ENCODE results near the gene DNAJC13.
"Not testable (repeated sequence)": the region's sequence is repeated elsewhere in the genome, so short reads cannot be mapped to it uniquely, and the experiment has no call there.

Gene DNAJC13

DNA sequence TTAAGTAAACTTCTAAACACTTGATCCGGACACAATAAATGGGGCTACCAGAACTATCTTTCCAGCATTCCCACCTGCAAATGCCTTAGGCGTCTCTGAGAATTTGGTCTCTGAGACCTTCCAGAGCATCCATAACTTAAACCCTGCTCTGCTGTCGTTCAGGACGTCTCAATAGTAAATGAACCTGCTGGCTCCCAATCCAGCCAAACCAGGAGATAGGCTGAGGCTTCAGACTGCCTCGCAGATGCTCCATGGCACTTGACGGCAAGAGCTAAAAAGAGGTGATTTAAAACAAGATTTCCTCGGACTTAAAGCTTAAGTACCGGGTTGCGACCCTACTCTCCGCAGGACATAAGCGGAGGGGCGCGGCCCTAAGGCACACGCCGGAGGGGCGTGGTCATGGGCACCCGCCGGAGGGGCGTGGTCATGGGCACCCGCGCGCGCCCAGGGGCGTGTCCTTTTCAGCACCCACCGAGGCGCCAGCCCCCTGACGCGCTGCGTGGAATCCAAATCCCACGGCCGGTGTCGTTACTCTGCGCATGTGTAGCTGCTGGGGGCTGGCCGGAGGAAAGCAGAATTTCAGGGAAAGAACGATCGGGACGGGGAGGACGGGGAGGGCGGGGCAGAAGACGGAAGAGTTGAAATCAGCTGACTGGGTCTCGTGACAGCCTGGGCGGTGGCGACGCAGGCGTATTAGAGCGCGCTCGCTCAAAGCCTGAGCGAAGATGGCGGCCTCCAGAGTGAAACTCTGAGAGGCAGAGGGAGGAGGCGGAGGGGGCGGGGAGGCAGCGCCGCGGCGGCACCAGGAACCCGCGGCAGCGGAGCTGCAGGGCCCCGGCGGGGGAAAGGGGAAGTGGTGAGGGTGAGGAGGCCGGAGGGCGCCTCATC lies at the start of gene DNAJC13:
Gene DNAJC13, plus strand, starts transcription at position 696 of the 888 bp plus-strand sequence. CDS start 17,049 bp downstream, outside the sequence.
- no peaks in the 10 kb centered on the region for H3K27me3 ChIP-seq (ENCODE audit: insufficient read depth, low read length, poor library complexity)
- H3K9ac ChIP-seq (ENCODE audit: low read depth, low read length): peak within 1 kb of the TSS; percentile 80
- peak; percentile 94 for DNase-seq
- peaks cover 11% of the 10 kb centered on the region; the same call in 1 of the 2 replicates for H3K36me3 ChIP-seq (ENCODE audit: insufficient read depth, low read length)
- peak within 1 kb of the TSS; percentile 71 to 92 for H3K4me3 ChIP-seq (ENCODE audit: low read depth in 1 of 2, low read length in 2 of 2)
- no peaks in the 10 kb centered on the region for H3K9me3 ChIP-seq (ENCODE audit: insufficient read depth, low read length, severe bottlenecking)
- peak within 1 kb of the TSS; percentile 79 for H3K4me2 ChIP-seq (ENCODE audit: insufficient read depth, low read length)
- TF ChIP-seq, protein P1, sequence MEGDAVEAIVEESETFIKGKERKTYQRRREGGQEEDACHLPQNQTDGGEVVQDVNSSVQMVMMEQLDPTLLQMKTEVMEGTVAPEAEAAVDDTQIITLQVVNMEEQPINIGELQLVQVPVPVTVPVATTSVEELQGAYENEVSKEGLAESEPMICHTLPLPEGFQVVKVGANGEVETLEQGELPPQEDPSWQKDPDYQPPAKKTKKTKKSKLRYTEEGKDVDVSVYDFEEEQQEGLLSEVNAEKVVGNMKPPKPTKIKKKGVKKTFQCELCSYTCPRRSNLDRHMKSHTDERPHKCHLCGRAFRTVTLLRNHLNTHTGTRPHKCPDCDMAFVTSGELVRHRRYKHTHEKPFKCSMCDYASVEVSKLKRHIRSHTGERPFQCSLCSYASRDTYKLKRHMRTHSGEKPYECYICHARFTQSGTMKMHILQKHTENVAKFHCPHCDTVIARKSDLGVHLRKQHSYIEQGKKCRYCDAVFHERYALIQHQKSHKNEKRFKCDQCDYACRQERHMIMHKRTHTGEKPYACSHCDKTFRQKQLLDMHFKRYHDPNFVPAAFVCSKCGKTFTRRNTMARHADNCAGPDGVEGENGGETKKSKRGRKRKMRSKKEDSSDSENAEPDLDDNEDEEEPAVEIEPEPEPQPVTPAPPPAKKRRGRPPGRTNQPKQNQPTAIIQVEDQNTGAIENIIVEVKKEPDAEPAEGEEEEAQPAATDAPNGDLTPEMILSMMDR (IDR thresholded peaks at IDR 0.05; ENCODE audit: borderline replicate concordance, extremely low read depth, low read length, poor library complexity, severe bottlenecking): no peak
- TF ChIP-seq EZH2 (IDR thresholded peaks at IDR 0.05; ENCODE audit: borderline replicate concordance, low read depth, low read length, severe bottlenecking): no peak
- H3K4me1 ChIP-seq (ENCODE audit: insufficient read depth, low read length): peaks cover 28% of the 10 kb centered on the region
- H3K79me2 ChIP-seq (ENCODE audit: insufficient read depth, low read length): peaks cover 45% of the 10 kb centered on the region
- ATAC-seq (ENCODE audit: insufficient read depth, low read depth): peak; percentile 91
- no peaks in the 10 kb centered on the region for H4K20me1 ChIP-seq (ENCODE audit: insufficient read depth, low read length)
- H3K27ac ChIP-seq (ENCODE audit: low read length): peak within 1 kb of the TSS; percentile 78
- peak within 1 kb of the TSS; percentile 99 for H2AFZ ChIP-seq (ENCODE audit: low read depth, low read length)

DNA sequence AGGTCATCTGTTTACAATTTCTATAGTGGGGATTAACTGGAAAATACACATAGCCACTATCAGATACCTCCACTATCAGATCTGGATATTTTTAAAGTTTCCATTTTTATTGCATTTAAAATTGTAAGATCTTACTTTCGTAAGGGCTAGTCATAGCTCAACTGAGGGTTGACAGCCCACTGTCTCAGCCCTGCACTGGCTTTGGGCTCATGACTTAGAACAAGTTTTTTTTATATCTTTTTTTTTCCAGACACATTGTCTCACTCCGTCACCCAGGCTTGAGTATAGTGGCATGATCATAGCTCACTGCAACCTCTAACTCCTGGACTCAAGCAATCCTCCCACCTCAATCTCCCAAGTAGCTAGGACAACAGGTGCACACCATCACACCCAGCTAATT lies 48.8 kb upstream of the DNAJC13 start:
- TF ChIP-seq, protein P1 (IDR thresholded peaks at IDR 0.05; ENCODE audit: borderline replicate concordance, extremely low read depth, low read length, poor library complexity, severe bottlenecking): no peak
- TF ChIP-seq EZH2 (IDR thresholded peaks at IDR 0.05; ENCODE audit: borderline replicate concordance, low read depth, low read length, severe bottlenecking): no peak

GRCh38 chr3:132368962-132369361 lies 48.3 kb upstream of the DNAJC13 start:
- no peaks in the 10 kb centered on the region for H3K79me2 ChIP-seq (ENCODE audit: insufficient read depth, low read length)
- DNase-seq: no peak
- H3K27me3 ChIP-seq (ENCODE audit: insufficient read depth, low read length, poor library complexity): peaks cover 9% of the 10 kb centered on the region
- no peak overlapping the region for H3K4me3 ChIP-seq (ENCODE audit: low read depth in 1 of 2, low read length in 2 of 2)
- H4K20me1 ChIP-seq (ENCODE audit: insufficient read depth, low read length): no peaks in the 10 kb centered on the region
- no peaks in the 10 kb centered on the region for H3K36me3 ChIP-seq (ENCODE audit: insufficient read depth, low read length)
- TF ChIP-seq EZH2 (IDR thresholded peaks at IDR 0.05; ENCODE audit: borderline replicate concordance, low read depth, low read length, severe bottlenecking): no peak
- TF ChIP-seq, protein P1 (IDR thresholded peaks at IDR 0.05; ENCODE audit: borderline replicate concordance, extremely low read depth, low read length, poor library complexity, severe bottlenecking): no peak
- no peak overlapping the region for H2AFZ ChIP-seq (ENCODE audit: low read depth, low read length)
- H3K9ac ChIP-seq (ENCODE audit: low read depth, low read length): no peak overlapping the region
- H3K27ac ChIP-seq (ENCODE audit: low read length): no peak overlapping the region
- no peak overlapping the region for H3K4me2 ChIP-seq (ENCODE audit: insufficient read depth, low read length)
- no peaks in the 10 kb centered on the region for H3K9me3 ChIP-seq (ENCODE audit: insufficient read depth, low read length, severe bottlenecking)
- no peak for ATAC-seq (ENCODE audit: insufficient read depth, low read depth)
- H3K4me1 ChIP-seq (ENCODE audit: insufficient read depth, low read length): no peaks in the 10 kb centered on the region

More for the DNA sequence above, 48.8 kb upstream of the DNAJC13 start:
- H4K20me1 ChIP-seq (ENCODE audit: insufficient read depth, low read length): no peaks in the 10 kb centered on the region
- H3K9me3 ChIP-seq (ENCODE audit: insufficient read depth, low read length, severe bottlenecking): no peaks in the 10 kb centered on the region
- no peak overlapping the region for H2AFZ ChIP-seq (ENCODE audit: low read depth, low read length)
- ATAC-seq (ENCODE audit: insufficient read depth, low read depth) (no peak), DNase-seq (no peak)
- H3K4me1 ChIP-seq (ENCODE audit: insufficient read depth, low read length): no peaks in the 10 kb centered on the region
- no peak overlapping the region for H3K27ac ChIP-seq (ENCODE audit: low read length)
- H3K79me2 ChIP-seq (ENCODE audit: insufficient read depth, low read length): no peaks in the 10 kb centered on the region
- H3K4me3 ChIP-seq (ENCODE audit: low read depth in 1 of 2, low read length in 2 of 2): no peak overlapping the region
- H3K27me3 ChIP-seq (ENCODE audit: insufficient read depth, low read length, poor library complexity): peaks cover 9% of the 10 kb centered on the region
- no peaks in the 10 kb centered on the region for H3K36me3 ChIP-seq (ENCODE audit: insufficient read depth, low read length)
- no peak overlapping the region for H3K9ac ChIP-seq (ENCODE audit: low read depth, low read length)
- H3K4me2 ChIP-seq (ENCODE audit: insufficient read depth, low read length): no peak overlapping the region

DNA sequence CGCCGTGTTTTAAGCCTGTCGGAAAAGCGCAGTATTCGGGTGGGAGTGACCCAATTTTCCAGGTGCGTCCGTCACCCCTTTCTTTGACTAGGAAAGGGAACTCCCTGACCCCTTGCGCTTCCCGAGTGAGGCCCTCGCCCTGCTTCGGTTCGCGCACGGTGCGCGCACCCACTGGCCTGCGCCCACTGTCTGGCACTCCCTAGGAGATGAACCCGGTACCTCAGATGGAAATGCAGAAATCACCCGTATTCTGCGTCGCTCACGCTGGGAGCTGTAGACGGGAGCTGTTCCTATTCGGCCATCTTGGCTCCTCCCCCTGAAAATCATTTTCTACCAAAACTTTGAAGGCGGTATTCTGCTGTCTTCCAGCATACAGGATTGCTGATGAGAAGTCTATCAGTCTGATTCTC lies 40.4 kb upstream of the DNAJC13 start:
- H2AFZ ChIP-seq (ENCODE audit: low read depth, low read length); H3K36me3 ChIP-seq (ENCODE audit: insufficient read depth, low read length): not testable (repeated sequence)

More for the DNA sequence above, 40.4 kb upstream of the DNAJC13 start:
- not testable (repeated sequence) for ATAC-seq (ENCODE audit: insufficient read depth, low read depth); H4K20me1 ChIP-seq (ENCODE audit: insufficient read depth, low read length); H3K4me3 ChIP-seq (ENCODE audit: low read depth in 1 of 2, low read length in 2 of 2); H3K4me2 ChIP-seq (ENCODE audit: insufficient read depth, low read length); H3K27ac ChIP-seq (ENCODE audit: low read length); H3K79me2 ChIP-seq (ENCODE audit: insufficient read depth, low read length); H3K27me3 ChIP-seq (ENCODE audit: insufficient read depth, low read length, poor library complexity); H3K9ac ChIP-seq (ENCODE audit: low read depth, low read length); DNase-seq; H3K9me3 ChIP-seq (ENCODE audit: insufficient read depth, low read length, severe bottlenecking); H3K4me1 ChIP-seq (ENCODE audit: insufficient read depth, low read length)
